ENCODE measurements around the gene POU5F1.
A peak's percentile ranks its signal among the peaks of the same experiment; 100 is the strongest.

Gene POU5F1

DNA sequence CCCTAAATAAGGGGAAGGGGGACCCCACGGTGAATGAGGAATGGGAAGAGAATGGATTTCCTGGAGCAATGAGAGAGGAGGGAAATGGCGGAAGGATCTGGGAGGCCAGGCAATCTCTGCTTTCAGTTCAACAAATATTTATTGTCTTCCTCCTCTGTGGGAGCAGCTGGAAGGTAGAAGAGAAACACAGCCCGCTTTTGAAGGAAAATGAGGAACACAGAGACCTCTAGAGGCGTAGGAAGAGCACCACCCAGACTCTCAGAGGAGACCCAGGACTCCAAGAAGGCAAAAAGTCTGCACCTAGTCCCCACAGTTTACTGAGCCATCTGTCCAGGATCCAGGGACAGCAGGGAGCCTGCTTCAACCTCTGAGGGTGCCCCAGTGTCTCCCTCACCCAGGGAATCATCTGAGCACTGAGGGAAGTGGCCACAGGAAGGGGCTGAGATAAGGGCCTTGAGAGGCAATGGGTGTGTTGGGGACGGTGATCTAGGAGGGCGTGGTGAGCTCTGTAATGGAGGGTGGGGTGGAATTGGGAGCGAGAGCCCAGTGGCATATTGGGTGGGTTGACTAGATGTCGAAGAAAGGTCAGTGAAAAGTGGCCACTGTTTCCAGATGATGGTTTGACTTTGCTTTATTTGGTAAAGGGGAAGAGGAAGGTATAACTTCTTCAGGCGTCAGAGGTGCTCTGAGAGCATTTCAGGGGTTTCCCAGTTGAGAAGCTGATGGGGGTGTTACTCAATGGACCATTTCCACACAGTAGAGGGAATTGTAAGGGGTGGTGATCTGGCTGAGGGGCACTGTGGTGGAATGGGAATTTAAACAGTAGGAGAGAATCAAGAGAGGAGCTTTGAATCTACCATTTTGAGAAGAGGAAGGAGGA lies 55.3 kb downstream of the POU5F1 start:
- no peak overlapping the region for H3K4me3 ChIP-seq (ENCODE audit: low read depth, low read length)
- TF ChIP-seq, protein P1, sequence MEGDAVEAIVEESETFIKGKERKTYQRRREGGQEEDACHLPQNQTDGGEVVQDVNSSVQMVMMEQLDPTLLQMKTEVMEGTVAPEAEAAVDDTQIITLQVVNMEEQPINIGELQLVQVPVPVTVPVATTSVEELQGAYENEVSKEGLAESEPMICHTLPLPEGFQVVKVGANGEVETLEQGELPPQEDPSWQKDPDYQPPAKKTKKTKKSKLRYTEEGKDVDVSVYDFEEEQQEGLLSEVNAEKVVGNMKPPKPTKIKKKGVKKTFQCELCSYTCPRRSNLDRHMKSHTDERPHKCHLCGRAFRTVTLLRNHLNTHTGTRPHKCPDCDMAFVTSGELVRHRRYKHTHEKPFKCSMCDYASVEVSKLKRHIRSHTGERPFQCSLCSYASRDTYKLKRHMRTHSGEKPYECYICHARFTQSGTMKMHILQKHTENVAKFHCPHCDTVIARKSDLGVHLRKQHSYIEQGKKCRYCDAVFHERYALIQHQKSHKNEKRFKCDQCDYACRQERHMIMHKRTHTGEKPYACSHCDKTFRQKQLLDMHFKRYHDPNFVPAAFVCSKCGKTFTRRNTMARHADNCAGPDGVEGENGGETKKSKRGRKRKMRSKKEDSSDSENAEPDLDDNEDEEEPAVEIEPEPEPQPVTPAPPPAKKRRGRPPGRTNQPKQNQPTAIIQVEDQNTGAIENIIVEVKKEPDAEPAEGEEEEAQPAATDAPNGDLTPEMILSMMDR (IDR thresholded peaks at IDR 0.05; ENCODE audit: low read depth, low read length), result peak; percentile 40
- TF ChIP-seq MYC (IDR thresholded peaks at IDR 0.05; ENCODE audit: low read depth, low read length) (no peak), POLR2A (IDR thresholded peaks at IDR 0.05; ENCODE audit: extremely low read depth, insufficient read length) (no peak)
- TF ChIP-seq, protein P2, sequence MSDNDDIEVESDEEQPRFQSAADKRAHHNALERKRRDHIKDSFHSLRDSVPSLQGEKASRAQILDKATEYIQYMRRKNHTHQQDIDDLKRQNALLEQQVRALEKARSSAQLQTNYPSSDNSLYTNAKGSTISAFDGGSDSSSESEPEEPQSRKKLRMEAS (IDR thresholded peaks at IDR 0.05; ENCODE audit: low read depth, low read length), result no peak
- peak; percentile 23 for DNase-seq (ENCODE audit: low read depth)

DNA sequence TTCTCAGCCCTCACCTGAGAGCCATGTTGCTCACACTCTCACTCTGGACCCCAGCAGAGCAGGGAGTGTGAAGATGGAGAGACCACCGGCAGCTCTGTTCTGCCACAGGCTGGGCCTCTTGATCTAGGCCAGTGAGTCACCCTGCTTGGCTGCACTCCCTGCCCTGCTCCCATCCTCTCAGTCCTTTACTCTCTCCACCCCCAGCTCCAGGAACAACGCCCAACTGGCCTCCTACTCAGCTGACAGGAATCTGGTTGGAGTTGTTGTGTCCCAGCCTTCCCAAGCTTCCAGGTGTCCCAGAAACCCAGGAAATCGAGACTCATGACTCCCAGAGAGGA lies 56.0 kb downstream of the POU5F1 start, which contains the start of gene PSORS1C1:
Gene PSORS1C1 (plus strand): TSS at position 260 of the 338 bp plus-strand sequence. CDS start 14,833 bp downstream, outside the sequence.
- DNase-seq (ENCODE audit: low read depth), result no peak
- TF ChIP-seq POLR2A (IDR thresholded peaks at IDR 0.05; ENCODE audit: extremely low read depth, insufficient read length), result no peak
- TF ChIP-seq, protein P1 (IDR thresholded peaks at IDR 0.05; ENCODE audit: low read depth, low read length), result no peak
- TF ChIP-seq, protein P2 (IDR thresholded peaks at IDR 0.05; ENCODE audit: low read depth, low read length), result no peak
- TF ChIP-seq MYC (IDR thresholded peaks at IDR 0.05; ENCODE audit: low read depth, low read length), result no peak
- no peak within 1 kb of the TSS for H3K4me3 ChIP-seq (ENCODE audit: low read depth, low read length)

Measured in NB4 (cell line).